Activated CD4-positive, alpha-beta memory T cell treated with anti-CD3 and anti-CD28 coated beads for 36 hours (primary cell): ENCODE data around the gene GLYATL3. TPM values are rescaled to one million over a fixed set of nuclear protein-coding genes. Genes with fewer than 3 reads are reported as not detected.
"Not testable (repeated sequence)": the region's sequence is repeated elsewhere in the genome, so short reads cannot be mapped to it uniquely, and the experiment has no call there.

Experiments
- CTCF ChIA-PET: fragments of 350-600 bp; sonication (Branson Sonifier 250); formaldehyde crosslinking; loops from one replicate; lab custom pipeline; 2021; ENCODE audit warnings: antibody characterized with exemption, inconsistent platforms; lab: Charles Lee
- POLR2A ChIA-PET: fragments of 350-600 bp; sonication (Branson Sonifier 250); formaldehyde crosslinking; loops from one replicate; lab custom pipeline; 2021; ENCODE audit warnings: antibody characterized with exemption; lab: Charles Lee
- DNase-seq: peaks from one replicate; pipeline ENCODE4 v3.0.0-alpha.2; 2020
- H3K27ac Mint-ChIP-seq: one replicate; pipeline ENCODE4 v1.8.0; 2021; ENCODE audit warnings: mixed read lengths
- H3K27me3 Mint-ChIP-seq: one replicate; pipeline ENCODE4 v1.8.0; 2021; ENCODE audit warnings: mixed read lengths
- H3K36me3 Mint-ChIP-seq: one replicate; pipeline ENCODE4 v1.8.0; 2021; ENCODE audit warnings: mixed read lengths
- H3K4me1 Mint-ChIP-seq: one replicate; pipeline ENCODE4 v1.8.0; 2021; ENCODE audit warnings: low read depth, mixed read lengths
- H3K4me3 Mint-ChIP-seq: one replicate; pipeline ENCODE4 v1.8.0; 2021; ENCODE audit warnings: mild to moderate bottlenecking, mixed read lengths
- H3K9me3 Mint-ChIP-seq: one replicate; pipeline ENCODE4 v1.8.0; 2021; ENCODE audit warnings: mixed read lengths
- intact Hi-C: fragments of 100-400 bp; cut with micrococcal nuclease; formaldehyde crosslinking; loops from one replicate; pipeline ENCODE4 v1.15.1; 2023
- total RNA-seq, 2 experiments: library from RNA; stranded (reverse); gene quantifications; one replicate each; pipeline ENCODE4 v1.2.3, GENCODE V29; 2021

GLYATL3 gene
- total RNA-seq = not detected

- no peak within 1 kb of the TSS for H3K27ac Mint-ChIP-seq
- ChIA-PET CTCF (no interaction called here), POLR2A (no interaction called here)
- no peaks in the 10 kb centered on the region for H3K27me3 Mint-ChIP-seq
- intact Hi-C loops = no loop called here
- H3K9me3 Mint-ChIP-seq = no peaks in the 10 kb centered on the region
- no peaks in the 10 kb centered on the region for H3K4me1 Mint-ChIP-seq
- no peak within 1 kb of the TSS for H3K4me3 Mint-ChIP-seq
- H3K36me3 Mint-ChIP-seq = no peaks in the 10 kb centered on the region
- DNase-seq = no peak
Measured at GRCh38 chr6:49499623-49500022, at the start of gene GLYATL3. Gene GLYATL3, plus strand, starts transcription at chr6:49499923. Its CDS starts 12,068 bp downstream, at chr6:49511991.

- Mint-ChIP-seq H3K4me1 (no peaks in the 10 kb centered on the region), H3K36me3 (peaks cover 20% of the 10 kb centered on the region), H3K4me3 (no peak overlapping the region), H3K27ac (no peak overlapping the region), H3K9me3 (no peaks in the 10 kb centered on the region), H3K27me3 (no peaks in the 10 kb centered on the region)
- intact Hi-C loops = no loop called here
- no peak for DNase-seq
- ChIA-PET POLR2A (interaction anchor here (0.6 kb wide), 1 partner anchor 27 kb away, joined by 3 read pairs; no protein-coding TSS in a partner anchor), CTCF (interaction anchor here (1.2 kb wide), 1 partner anchor 398 kb away, joined by 7 read pairs; no protein-coding TSS in a partner anchor)
Measured at GRCh38 chr6:49453221-49453620, 46.5 kb upstream of the GLYATL3 start.

GRCh38 chr6:49454787-49455709 is 44.7 kb upstream of the GLYATL3 start:
- no peak overlapping the region for H3K27ac Mint-ChIP-seq

GRCh38 chr6:49457771-49458170 is 42.0 kb upstream of the GLYATL3 start:
- no peaks in the 10 kb centered on the region for H3K27me3 Mint-ChIP-seq
- H3K4me3 Mint-ChIP-seq = no peak overlapping the region
- DNase-seq = no peak
- ChIA-PET CTCF (no interaction called here), POLR2A (no interaction called here)
- H3K9me3 Mint-ChIP-seq = no peaks in the 10 kb centered on the region
- no peak overlapping the region for H3K27ac Mint-ChIP-seq
- H3K36me3 Mint-ChIP-seq = peaks cover 9% of the 10 kb centered on the region
- intact Hi-C loops = no loop called here
- H3K4me1 Mint-ChIP-seq = peaks cover 13% of the 10 kb centered on the region

More at GRCh38 chr6:49454787-49455709, 44.7 kb upstream of the GLYATL3 start:
- Mint-ChIP-seq H3K9me3 (no peaks in the 10 kb centered on the region), H3K36me3 (peaks cover 13% of the 10 kb centered on the region), H3K27me3 (no peaks in the 10 kb centered on the region), H3K4me1 (peaks cover 2% of the 10 kb centered on the region), H3K4me3 (no peak overlapping the region)
- intact Hi-C loops = no loop called here
- ChIA-PET POLR2A (no interaction called here), CTCF (interaction anchor here (0.5 to 1.3 kb wide), 3 partner anchors 23 to 77 kb away, joined by 3 read pairs; no protein-coding TSS in a partner anchor)
- DNase-seq = no peak

DNA sequence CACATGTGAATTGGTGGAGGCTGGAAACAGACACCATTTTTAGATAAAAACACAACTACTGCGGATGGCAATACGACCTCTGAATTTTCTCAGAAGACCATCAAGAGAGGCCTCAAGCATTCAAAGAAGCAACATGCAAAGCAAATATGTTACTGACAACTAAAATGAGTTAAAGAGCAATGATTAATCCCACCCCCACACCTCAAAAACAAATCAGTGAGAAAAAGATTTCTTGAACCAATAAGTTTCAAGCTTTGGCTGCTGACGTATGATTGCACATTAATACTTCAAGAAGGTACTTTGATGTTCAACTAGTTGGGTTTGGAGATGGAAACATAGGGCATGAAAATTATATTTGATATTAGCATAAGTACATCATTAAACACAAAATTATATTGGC is 37.7 kb upstream of the GLYATL3 start:
- ChIA-PET CTCF (interaction anchor here (0.7 kb wide), 1 partner anchor 52 kb away, joined by 4 read pairs; no protein-coding TSS in a partner anchor), POLR2A (no interaction called here)
- DNase-seq = no peak
- intact Hi-C loops = loop anchor here (2.0 to 5.0 kb wide), 2 partner anchors 89 to 1985 kb away; partner anchors contain the start of genes C6orf141 and CD2AP
- Mint-ChIP-seq H3K36me3 (peaks cover 3% of the 10 kb centered on the region), H3K27me3 (no peaks in the 10 kb centered on the region), H3K4me1 (peaks cover 31% of the 10 kb centered on the region), H3K27ac (peak overlapping the region; percentile 21), H3K4me3 (peak overlapping the region; percentile 97), H3K9me3 (no peaks in the 10 kb centered on the region)

GRCh38 chr6:49462599-49462926 is 37.2 kb upstream of the GLYATL3 start:
- peaks cover 3% of the 10 kb centered on the region for H3K36me3 Mint-ChIP-seq
- peaks cover 31% of the 10 kb centered on the region for H3K4me1 Mint-ChIP-seq
- intact Hi-C loops = loop anchor here (2.0 to 5.0 kb wide), 2 partner anchors 88 to 1985 kb away; partner anchors contain the start of genes C6orf141 and CD2AP
- ChIA-PET CTCF (interaction anchor here (0.7 kb wide), 1 partner anchor 53 kb away, joined by 4 read pairs; no protein-coding TSS in a partner anchor), POLR2A (no interaction called here)
- H3K27ac Mint-ChIP-seq = peak overlapping the region; percentile 87
- H3K4me3 Mint-ChIP-seq = peak overlapping the region; percentile 97
- no peaks in the 10 kb centered on the region for H3K27me3 Mint-ChIP-seq
- no peak for DNase-seq
- H3K9me3 Mint-ChIP-seq = no peaks in the 10 kb centered on the region

DNA sequence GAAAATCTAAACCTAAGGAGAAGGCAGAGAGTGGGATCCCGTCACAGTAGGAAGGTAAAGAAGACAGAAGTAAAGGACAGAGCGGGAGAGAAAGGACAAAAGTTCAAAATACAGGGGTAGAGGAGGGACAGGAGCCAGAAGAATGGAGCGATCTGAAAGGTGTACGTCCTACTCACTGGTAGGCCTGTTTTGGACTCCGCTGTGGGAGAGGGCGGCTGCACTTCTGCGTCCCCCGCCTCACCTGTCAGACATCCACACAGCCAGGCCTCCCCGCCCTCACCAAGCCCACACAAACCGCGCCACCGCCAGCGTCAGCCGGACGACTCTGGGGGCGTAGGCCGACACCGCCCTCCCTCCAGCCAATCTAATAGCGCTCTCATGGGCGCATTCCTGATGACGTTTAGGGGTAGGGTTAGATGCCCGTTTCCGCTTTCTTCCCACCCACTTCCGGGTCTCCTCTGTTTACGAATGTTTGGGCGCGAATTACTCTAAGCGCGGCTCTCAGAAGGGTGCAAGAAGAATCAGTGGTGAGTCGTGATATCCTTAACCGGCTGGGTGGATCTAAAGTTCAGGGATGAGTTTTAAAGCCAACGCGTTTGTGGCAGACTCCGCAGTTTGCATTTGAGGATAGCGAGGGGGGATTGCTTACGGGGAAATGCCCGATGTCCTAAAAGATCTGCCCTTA is 36.7 kb upstream of the GLYATL3 start, which contains the start of the genes CENPQ and MMUT:
CENPQ (plus strand) TSS at position 444 of the 685 bp plus-strand sequence. CDS start 6,807 bp downstream, outside the sequence.
MMUT (minus strand) TSS at position 327 of the 685 bp plus-strand sequence. CDS start 3,787 bp downstream, outside the sequence.
- Mint-ChIP-seq H3K9me3 (no peaks in the 10 kb centered on the region), H3K4me3 (peak within 1 kb of the TSS; percentile 97), H3K27ac (peak within 1 kb of the TSS; percentile 87), H3K4me1 (peaks cover 31% of the 10 kb centered on the region), H3K27me3 (no peaks in the 10 kb centered on the region), H3K36me3 (peaks cover 3% of the 10 kb centered on the region)
- POLR2A ChIA-PET = no interaction called here
- CTCF ChIA-PET = no interaction called here
- peak; percentile 95 for DNase-seq
- intact Hi-C loops = loop anchor here (2.0 to 5.0 kb wide), 2 partner anchors 88 to 1986 kb away; partner anchors contain the start of genes C6orf141 and CD2AP

DNA sequence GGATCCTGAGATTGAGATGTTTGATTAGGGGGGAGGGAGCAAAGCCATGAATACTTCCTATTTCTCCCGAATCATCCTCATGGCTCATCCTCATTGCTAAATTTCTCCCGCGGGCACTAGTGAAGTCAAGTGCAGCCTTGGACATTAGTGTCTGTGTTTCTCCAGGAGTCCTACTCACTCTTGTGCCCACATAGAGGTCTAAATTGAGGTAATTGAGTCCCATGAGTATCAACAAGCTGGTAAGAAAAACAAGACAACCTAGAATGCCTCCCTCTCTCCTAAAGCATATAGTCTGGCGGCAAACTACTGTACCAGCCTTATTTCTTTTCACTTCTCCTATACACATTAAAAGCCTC is 36.1 kb upstream of the GLYATL3 start:
- Mint-ChIP-seq H3K27ac (peak overlapping the region; percentile 87), H3K9me3 (no peaks in the 10 kb centered on the region), H3K4me1 (peaks cover 31% of the 10 kb centered on the region), H3K27me3 (no peaks in the 10 kb centered on the region), H3K4me3 (peak overlapping the region; percentile 97), H3K36me3 (peaks cover 3% of the 10 kb centered on the region)
- no peak for DNase-seq
- CTCF ChIA-PET = no interaction called here
- intact Hi-C loops = loop anchor here (2.0 to 5.0 kb wide), 2 partner anchors 87 to 1986 kb away; partner anchors contain the start of genes C6orf141 and CD2AP
- POLR2A ChIA-PET = no interaction called here

DNA sequence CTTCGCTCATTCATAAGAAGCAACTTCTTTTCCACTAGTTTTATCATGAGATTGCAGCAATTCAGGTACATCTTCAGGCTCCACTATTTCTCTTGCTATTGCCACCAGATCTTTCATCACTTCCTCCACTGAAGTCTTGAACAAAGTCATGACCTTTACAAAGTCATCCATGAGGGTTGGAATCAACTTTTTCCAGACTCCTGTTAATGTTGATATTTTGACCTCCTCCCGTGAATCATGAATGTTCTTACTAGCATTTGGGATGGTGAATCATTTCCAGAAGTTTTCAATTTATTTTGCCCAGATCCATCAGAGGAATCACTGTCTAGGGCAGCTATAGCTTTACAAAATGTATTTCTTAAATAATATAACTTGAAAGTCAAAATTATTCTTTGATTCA is 35.0 kb upstream of the GLYATL3 start:
- H3K27me3 Mint-ChIP-seq = no peaks in the 10 kb centered on the region
- DNase-seq = no peak
- POLR2A ChIA-PET = no interaction called here
- H3K4me3 Mint-ChIP-seq = peak overlapping the region; percentile 97
- CTCF ChIA-PET = no interaction called here
- no peak overlapping the region for H3K27ac Mint-ChIP-seq
- intact Hi-C loops = loop anchor here (5.0 kb wide), 1 partner anchor 1987 kb away; the partner anchor contains the start of gene CD2AP
- H3K4me1 Mint-ChIP-seq = peaks cover 29% of the 10 kb centered on the region
- H3K36me3 Mint-ChIP-seq = peaks cover 5% of the 10 kb centered on the region
- no peaks in the 10 kb centered on the region for H3K9me3 Mint-ChIP-seq

- intact Hi-C loops = no loop called here
- Mint-ChIP-seq H3K4me1 (peaks cover 18% of the 10 kb centered on the region), H3K36me3 (peaks cover 15% of the 10 kb centered on the region), H3K27me3 (no peaks in the 10 kb centered on the region), H3K4me3 (no peak overlapping the region), H3K9me3 (no peaks in the 10 kb centered on the region), H3K27ac (no peak overlapping the region)
- POLR2A ChIA-PET = no interaction called here
- CTCF ChIA-PET = no interaction called here
- no peak for DNase-seq
Measured at GRCh38 chr6:49468042-49468441, 31.7 kb upstream of the GLYATL3 start.

GRCh38 chr6:49476564-49476963 is 23.2 kb upstream of the GLYATL3 start:
- intact Hi-C loops, CTCF ChIA-PET, H3K4me3 Mint-ChIP-seq, H3K9me3 Mint-ChIP-seq, POLR2A ChIA-PET, H3K4me1 Mint-ChIP-seq, H3K27ac Mint-ChIP-seq, DNase-seq, H3K27me3 Mint-ChIP-seq: not testable (repeated sequence)
- H3K36me3 Mint-ChIP-seq = peaks cover 44% of the 10 kb centered on the region
